GM18909 (cell line): ENCODE measurements around the gene MAN2A2.

Experiments
- ATAC-seq: cut with Tn5 transposase; IDR thresholded peaks from one replicate; pipeline ENCODE4 v1.9.1; 2021; ENCODE audit warnings: mild to moderate bottlenecking; ENCODE audit not compliant: unreplicated experiment, poor library complexity

Gene MAN2A2

DNA sequence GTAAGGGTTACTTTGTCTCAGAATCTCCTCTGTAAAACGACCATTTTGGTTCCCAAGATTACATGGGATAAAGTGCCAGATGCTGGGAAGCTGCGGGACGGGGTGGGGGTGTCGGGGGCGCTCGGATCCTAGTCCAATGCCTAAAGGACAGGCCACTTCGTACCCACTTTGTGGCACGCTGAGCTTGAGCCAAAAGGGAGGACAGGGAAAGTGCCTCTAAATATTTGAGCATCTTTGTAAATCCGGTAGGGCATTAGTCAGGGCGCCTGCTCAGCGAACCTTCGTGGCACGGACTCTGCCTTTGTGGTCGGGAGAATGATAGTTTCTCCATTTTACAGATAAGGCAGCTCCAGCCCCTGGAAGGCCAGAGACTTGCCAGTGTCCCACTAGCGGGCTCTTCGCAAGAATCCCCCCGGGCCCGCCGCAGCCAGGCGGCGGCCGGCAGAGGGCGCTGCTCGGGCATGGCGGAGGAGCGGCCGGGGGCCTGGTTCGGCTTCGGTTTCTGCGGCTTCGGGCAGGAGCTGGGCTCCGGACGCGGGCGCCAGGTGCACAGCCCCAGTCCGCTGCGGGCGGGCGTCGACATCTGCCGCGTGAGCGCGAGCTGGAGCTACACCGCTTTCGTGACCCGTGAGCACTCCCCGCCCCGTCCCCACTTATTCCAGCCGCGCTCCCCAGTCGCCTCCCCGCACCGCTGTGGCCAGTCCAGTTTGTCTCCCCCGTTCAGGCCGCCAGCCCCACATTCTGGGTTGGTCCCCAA lies 53.4 kb downstream of the MAN2A2 start:
- no peak for ATAC-seq

DNA sequence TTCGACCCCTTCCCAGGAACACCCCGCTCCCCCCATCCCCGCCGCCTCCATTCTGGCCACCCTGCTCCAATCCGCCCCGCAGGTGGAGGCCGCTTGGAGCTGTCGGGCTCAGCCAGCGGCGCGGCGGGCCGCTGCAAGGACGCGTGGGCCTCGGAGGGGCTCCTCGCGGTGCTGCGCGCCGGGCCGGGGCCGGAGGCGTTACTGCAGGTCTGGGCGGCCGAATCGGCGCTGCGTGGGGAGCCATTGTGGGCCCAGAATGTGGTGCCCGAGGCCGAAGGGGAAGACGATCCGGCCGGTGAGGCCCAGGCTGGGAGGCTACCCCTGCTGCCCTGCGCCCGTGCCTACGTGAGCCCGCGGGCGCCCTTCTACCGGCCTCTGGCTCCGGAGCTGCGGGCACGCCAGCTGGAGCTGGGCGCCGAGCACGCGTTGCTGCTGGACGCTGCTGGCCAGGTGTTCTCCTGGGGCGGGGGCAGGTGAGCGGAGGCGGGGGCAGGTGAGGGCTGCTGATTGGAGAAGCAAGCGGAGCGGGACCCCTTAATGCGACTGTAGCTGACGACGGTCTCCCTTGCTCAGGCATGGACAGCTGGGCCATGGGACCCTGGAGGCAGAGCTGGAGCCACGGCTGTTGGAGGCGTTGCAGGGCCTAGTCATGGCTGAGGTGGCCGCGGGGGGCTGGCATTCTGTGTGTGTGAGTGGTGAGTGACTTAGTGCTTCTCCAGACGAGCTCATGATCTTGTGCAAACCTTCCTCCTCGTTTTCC lies 54.1 kb downstream of the MAN2A2 start:
- no peak for ATAC-seq

DNA sequence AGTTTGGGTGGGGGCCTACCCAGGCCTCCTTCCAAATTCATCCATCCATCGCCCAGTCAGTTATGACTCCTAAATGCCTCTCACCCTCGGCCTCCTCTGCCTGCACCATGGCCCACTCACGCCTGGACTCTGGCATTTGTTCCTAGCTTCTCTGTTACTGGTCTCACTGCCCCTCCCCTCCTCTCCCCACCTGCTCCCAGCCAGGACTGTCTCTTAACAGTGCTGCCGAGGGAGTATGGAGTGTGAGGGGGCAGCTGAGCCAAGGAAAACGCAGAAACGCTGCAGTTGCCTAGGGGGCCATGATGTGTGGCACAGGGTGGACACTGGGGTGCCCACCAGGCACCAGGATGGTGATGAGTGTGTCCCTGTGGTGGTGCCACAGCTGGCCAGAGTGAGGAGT lies 54.7 kb downstream of the MAN2A2 start:
- no peak for ATAC-seq

DNA sequence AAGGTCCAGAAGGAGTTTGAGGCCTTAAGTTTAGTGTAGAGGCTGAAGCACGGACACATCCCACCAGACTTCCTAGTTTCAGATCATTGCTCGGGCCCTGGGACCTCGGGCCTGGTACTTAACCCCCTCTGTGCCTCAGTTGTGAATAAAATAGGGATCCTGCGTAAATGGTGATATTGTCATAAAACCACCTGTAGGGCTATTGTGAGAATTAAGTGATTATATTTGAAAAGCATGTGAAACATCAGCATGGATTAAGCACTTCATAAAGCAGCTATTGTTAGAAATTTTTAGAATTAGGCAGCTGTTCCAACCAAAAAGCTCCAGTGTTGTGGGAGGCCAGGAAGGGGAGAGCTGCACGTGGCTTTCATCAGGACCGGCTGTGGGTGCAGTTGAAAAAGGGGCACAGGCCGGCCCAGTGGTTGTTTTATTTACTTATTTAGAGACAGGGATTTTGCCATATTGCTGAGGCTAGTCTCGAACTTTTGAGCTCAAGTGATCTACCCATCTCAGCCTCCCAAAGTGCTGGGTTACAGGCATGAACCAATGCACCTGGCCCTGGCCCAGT lies 56.0 kb downstream of the MAN2A2 start:
- no peak for ATAC-seq

DNA sequence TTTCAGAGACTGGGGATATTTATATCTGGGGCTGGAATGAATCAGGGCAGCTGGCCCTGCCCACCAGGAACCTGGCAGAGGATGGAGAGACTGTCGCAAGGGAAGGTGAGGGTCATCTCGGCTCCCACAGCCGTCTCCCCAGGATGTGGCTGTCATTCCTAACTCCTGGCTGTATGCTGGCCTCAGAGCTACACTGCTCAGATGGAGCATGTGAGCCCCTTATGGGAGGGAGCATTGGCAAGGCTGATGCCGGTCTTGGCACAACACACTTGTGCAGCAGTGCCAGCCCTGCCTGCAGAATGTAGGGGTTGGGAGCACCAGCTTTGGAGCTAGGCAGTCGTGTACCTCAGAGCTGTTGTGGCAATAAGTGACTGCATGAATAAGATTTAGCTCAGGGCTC lies 56.8 kb downstream of the MAN2A2 start:
- ATAC-seq = no peak

DNA sequence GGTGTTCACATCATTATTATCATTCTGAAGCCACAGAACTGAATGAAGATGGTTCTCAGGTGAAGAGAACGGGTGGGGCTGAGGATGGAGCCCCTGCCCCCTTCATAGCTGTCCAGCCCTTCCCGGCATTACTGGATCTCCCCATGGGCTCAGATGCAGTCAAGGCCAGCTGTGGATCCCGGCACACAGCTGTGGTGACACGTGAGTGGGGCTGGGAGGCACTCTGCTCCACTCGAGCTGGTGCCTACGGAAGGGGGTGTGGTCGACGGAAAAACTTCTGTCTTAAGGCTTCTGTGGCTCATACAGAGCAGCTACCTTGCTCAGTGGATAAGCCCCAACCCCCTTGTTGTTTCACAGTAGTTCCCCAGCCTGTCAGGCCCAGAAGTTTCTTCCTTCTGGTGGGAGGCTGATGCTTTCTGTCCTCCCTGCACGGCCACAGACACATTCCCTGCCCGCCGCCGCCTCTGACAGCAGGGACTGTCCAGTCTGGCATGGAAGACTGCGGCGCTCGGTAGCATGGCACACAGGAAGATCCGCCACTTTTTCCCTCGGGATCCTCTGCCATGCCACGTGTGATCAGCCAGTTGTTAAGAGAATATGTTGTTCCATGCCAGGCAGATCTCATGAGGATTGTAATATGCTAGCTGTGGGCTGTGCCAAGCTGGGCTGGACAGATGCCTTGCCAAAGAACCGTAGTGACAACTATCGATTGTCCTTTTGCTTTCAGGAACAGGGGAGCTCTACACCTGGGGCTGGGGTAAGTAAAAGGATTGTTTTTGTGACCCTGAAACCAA lies 57.4 kb downstream of the MAN2A2 start:
- no peak for ATAC-seq

DNA sequence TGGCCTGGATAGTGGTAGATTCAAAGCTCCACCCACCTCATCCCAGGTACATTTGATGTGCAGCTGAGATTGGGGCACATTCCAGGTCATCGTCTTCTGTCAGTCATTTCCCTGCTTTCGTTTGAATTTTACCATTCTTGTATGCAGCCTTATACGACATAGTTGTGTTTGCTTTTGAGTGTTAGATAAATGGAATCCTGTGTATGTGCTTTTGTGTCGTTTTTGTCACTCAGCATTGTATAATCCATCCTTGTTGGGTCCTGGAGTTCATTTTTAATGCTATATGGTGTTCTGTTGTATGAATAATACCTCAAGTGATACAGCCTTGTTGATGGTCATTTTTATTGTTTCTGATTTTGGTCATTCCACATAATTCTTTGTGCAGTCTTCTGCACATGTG lies 58.9 kb downstream of the MAN2A2 start:
- no peak for ATAC-seq

DNA sequence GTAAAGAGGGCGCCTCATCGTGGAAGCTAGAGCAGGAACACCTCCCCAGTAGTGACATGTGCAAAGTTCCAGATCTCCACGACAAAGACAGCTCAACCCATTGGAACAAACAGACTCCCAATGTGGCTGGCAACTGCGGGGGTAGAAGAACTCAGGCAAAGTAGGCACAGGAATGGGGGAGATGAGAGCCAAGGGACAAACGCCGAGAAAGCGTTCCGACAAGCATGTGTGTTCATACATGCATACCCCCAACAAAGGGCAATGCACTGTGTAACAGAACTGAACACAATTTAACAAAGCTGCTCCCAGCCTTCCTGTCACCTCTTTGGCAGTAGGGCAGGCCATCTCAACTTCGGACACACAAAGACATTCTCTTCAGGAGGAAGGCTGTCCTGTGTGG lies 63.2 kb downstream of the MAN2A2 start:
- no peak for ATAC-seq

DNA sequence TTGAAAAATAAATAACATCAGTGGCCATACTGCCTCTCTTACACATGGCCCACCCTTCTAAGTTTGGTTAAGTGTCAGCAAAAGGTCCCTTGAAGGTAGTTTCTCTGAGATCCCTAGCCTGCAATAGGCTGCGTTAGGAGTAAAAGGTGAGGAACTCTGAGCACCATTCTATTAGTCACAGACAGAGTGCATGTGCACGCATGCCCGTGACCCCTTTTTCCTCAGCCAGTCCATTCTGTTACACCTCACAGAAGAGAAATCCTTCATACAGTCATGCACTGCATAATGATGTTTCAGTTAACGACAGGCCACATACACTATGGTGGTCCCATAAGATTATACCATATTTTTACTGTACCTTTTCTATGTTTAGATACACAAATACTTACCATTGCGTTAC lies 64.1 kb downstream of the MAN2A2 start:
- no peak for ATAC-seq

DNA sequence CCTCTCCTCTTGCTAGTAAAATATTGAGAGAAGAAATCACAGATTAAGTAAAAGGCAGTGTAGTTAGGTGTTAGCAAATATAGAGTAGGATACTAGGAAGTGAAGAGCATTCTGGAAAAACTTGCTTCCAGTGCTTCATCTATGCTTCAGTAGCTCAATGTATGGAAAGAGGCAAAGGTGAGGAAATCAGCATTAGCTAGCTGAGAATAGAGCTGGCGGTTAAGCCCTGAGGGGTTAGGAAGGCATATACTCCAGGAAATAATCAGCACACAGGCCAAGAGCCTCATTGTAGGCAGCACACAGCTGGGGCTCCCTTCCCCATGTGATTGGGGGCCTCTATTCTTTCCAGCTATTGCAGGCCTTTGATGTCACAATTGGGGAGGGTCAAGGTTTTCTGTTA lies 65.3 kb downstream of the MAN2A2 start:
- ATAC-seq = no peak

DNA sequence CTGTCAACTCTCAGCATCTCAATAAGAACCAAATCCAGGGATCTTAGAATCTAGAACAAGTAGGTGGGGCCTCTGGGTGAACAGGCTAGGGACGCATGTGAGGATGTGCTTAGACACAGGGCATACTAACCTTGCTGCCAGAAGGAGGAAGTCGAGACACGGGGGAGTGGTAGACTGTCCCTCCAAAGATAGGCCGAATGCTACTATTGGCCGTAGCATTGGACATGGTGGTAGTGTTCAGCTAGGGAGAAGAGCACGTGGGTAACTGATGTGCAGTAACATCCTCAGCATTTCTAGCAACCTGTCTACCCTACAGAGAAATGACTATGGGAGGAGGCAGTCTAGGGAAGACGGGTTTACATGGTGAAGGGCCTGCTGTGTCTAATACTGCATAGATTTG lies 67.2 kb downstream of the MAN2A2 start:
- ATAC-seq = no peak

DNA sequence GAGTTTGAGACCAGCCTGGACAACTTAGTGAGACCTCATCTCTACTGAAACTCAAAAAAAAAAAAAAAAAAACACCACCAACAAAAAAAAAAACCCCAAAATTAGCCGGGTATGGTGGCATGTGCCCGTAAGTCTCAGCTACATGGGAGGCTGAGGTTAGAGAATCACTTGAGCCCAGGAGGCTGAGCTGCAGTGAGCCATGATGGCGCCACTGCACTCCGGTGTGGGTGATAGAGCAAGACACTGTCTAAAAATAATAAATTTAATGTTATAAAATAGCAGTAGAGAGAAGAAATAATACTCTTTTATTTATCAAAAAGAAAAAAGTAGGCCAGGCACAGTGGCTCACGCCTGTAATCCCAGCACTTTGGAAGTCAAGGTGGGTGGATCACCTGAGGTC lies 69.0 kb downstream of the MAN2A2 start:
- ATAC-seq = no peak
